ENCODE results near the gene LORICRIN. TPM values are rescaled to one million over a fixed set of nuclear protein-coding genes. Genes with fewer than 3 reads are reported as not detected.

The LORICRIN gene
- polyA plus RNA-seq, 2 of the 4 experiments (the other 2 are of a cell fraction): not detected

GRCh38 chr1:153213519-153213918 lies 46.0 kb upstream of the LORICRIN start:
- no peak overlapping the region for H3K4me3 ChIP-seq
- no peak overlapping the region for H3K27ac ChIP-seq
- CTCF ChIA-PET: interaction anchor here (0.8 to 3.8 kb wide), 4 partner anchors 10 to 342 kb away, joined by 3 to 21 read pairs (median 4); no protein-coding TSS in a partner anchor
- H3K4me2 ChIP-seq: no peak overlapping the region
- no peaks in the 10 kb centered on the region for H3K4me1 ChIP-seq
- TF ChIP-seq ZFP36 (IDR thresholded peaks at IDR 0.05; ENCODE audit: borderline replicate concordance, partially characterized antibody) (peak; percentile 29), E2F6 (IDR thresholded peaks at IDR 0.05; ENCODE audit: borderline replicate concordance, low read depth) (no peak), KDM1A (IDR thresholded peaks at IDR 0.05; ENCODE audit: low read depth) (no peak)
- POLR2A ChIA-PET: interaction anchor here (0.7 kb wide), 1 partner anchor 10 kb away, joined by 3 read pairs; no protein-coding TSS in a partner anchor
- ATAC-seq (no peak), FAIRE-seq (no peak), DNase-seq (ENCODE audit: low read depth in 1 of 2, low spot score in 1 of 2) (no peak)
- no peaks in the 10 kb centered on the region for H3K9me3 ChIP-seq
- 45% methylated on average over 4 of the region's 4 CpGs for WGBS (ENCODE audit: missing lambda C conversion rate)

DNA sequence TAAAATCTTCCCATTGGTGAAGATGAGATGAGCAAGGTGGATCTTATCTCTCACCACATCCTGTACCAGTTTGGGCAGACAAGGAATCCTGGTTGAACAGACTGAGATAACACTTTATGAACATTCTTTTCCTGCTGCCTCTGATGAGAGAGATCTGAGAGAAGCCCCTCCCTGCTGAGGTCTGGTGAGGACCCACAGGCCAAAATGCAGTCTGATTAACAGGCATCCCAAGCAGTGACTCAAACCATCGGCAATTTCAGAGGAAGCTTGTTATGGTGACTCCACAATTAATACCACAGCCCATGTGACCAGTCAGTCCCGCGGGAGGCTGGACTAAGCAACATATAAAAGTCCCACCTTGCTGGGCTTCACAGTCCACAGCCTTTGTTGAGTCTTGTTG lies 42.3 kb upstream of the LORICRIN start, which contains the start of gene PRR9:
Gene PRR9, plus strand, starts transcription at position 373 of the 400 bp plus-strand sequence. CDS start 561 bp downstream, outside the sequence.
- Histone ChIP-seq H3K4me3 (no peak within 1 kb of the TSS), H3K4me1 (no peaks in the 10 kb centered on the region), H3K4me2 (no peak within 1 kb of the TSS), H3K9me3 (no peaks in the 10 kb centered on the region), H3K27ac (no peak within 1 kb of the TSS)
- WGBS (ENCODE audit: missing lambda C conversion rate): 11% methylated on average over 3 of the region's 3 CpGs
- TF ChIP-seq, protein P1, sequence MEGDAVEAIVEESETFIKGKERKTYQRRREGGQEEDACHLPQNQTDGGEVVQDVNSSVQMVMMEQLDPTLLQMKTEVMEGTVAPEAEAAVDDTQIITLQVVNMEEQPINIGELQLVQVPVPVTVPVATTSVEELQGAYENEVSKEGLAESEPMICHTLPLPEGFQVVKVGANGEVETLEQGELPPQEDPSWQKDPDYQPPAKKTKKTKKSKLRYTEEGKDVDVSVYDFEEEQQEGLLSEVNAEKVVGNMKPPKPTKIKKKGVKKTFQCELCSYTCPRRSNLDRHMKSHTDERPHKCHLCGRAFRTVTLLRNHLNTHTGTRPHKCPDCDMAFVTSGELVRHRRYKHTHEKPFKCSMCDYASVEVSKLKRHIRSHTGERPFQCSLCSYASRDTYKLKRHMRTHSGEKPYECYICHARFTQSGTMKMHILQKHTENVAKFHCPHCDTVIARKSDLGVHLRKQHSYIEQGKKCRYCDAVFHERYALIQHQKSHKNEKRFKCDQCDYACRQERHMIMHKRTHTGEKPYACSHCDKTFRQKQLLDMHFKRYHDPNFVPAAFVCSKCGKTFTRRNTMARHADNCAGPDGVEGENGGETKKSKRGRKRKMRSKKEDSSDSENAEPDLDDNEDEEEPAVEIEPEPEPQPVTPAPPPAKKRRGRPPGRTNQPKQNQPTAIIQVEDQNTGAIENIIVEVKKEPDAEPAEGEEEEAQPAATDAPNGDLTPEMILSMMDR (IDR thresholded peaks at IDR 0.05): no peak
- no peak for TF ChIP-seq NPAS2 (CRISPR knock-in tag; IDR thresholded peaks at IDR 0.05; ENCODE audit: borderline replicate concordance)
- TF ChIP-seq PBX3 (IDR thresholded peaks at IDR 0.05): no peak
- TF ChIP-seq CBX8 (IDR thresholded peaks at IDR 0.05): no peak
- no peak for TF ChIP-seq CBX2 (IDR thresholded peaks at IDR 0.05; ENCODE audit: borderline replicate concordance, low read depth)
- TF ChIP-seq CHD4 (IDR thresholded peaks at IDR 0.05; ENCODE audit: borderline replicate concordance): no peak
- TF ChIP-seq ZNF302 (CRISPR knock-in tag; IDR thresholded peaks at IDR 0.05): no peak
- TF ChIP-seq POLR2AphosphoS2 (conservative IDR thresholded peaks at IDR 0.05; ENCODE audit: low read length): no peak
- TF ChIP-seq RARB (CRISPR knock-in tag; IDR thresholded peaks at IDR 0.05): no peak
- no peak for TF ChIP-seq KDM5A (IDR thresholded peaks at IDR 0.05)
- TF ChIP-seq ZSCAN20 (CRISPR knock-in tag; IDR thresholded peaks at IDR 0.05): no peak
- no peak for TF ChIP-seq RNF2 (IDR thresholded peaks at IDR 0.05; ENCODE audit: borderline replicate concordance, low read depth)
- no peak for TF ChIP-seq HEYL (CRISPR knock-in tag; IDR thresholded peaks at IDR 0.05)
- TF ChIP-seq ATOH8 (CRISPR knock-in tag; IDR thresholded peaks at IDR 0.05; ENCODE audit: low read depth): no peak
- TF ChIP-seq TFCP2L1 (CRISPR knock-in tag; IDR thresholded peaks at IDR 0.05): no peak
- FAIRE-seq (no peak), DNase-seq (ENCODE audit: low read depth in 1 of 2, low spot score in 1 of 2) (no peak), ATAC-seq (no peak)
- POLR2A ChIA-PET: no interaction called here
- CTCF ChIA-PET: no interaction called here

- POLR2A ChIA-PET: no interaction called here
- no peak overlapping the region for H3K27ac ChIP-seq
- WGBS (ENCODE audit: missing lambda C conversion rate): 0% methylated on average over 2 of the region's 2 CpGs
- DNase-seq (ENCODE audit: low read depth in 1 of 2, low spot score in 1 of 2): no peak
- no peak for FAIRE-seq
- no peaks in the 10 kb centered on the region for H3K4me1 ChIP-seq
- CTCF ChIA-PET: interaction anchor here (0.8 to 1.3 kb wide), 2 partner anchors 11 to 347 kb away, joined by 3 read pairs; no protein-coding TSS in a partner anchor
- no peak overlapping the region for H3K4me3 ChIP-seq
- no peak for ATAC-seq
- H3K4me2 ChIP-seq: no peak overlapping the region
- no peaks in the 10 kb centered on the region for H3K9me3 ChIP-seq
- TF ChIP-seq MAX (IDR thresholded peaks at IDR 0.05) (no peak), CHD4 (IDR thresholded peaks at IDR 0.05; ENCODE audit: borderline replicate concordance) (no peak), ZNF302 (CRISPR knock-in tag; IDR thresholded peaks at IDR 0.05) (no peak), KDM1A (IDR thresholded peaks at IDR 0.05; ENCODE audit: low read depth) (no peak), NFE2L2 (conservative IDR thresholded peaks at IDR 0.05; ENCODE audit: low read length) (no peak), PBX3 (IDR thresholded peaks at IDR 0.05) (no peak), RCOR1 (IDR thresholded peaks at IDR 0.05; ENCODE audit: low read depth, low read length) (no peak), KDM5A (IDR thresholded peaks at IDR 0.05) (no peak), RARB (CRISPR knock-in tag; IDR thresholded peaks at IDR 0.05) (no peak)
- TF ChIP-seq, protein P2, sequence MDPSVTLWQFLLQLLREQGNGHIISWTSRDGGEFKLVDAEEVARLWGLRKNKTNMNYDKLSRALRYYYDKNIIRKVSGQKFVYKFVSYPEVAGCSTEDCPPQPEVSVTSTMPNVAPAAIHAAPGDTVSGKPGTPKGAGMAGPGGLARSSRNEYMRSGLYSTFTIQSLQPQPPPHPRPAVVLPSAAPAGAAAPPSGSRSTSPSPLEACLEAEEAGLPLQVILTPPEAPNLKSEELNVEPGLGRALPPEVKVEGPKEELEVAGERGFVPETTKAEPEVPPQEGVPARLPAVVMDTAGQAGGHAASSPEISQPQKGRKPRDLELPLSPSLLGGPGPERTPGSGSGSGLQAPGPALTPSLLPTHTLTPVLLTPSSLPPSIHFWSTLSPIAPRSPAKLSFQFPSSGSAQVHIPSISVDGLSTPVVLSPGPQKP (IDR thresholded peaks at IDR 0.05; ENCODE audit: low read depth, low read length): no peak
- TF ChIP-seq, protein P1 (IDR thresholded peaks at IDR 0.05): no peak
Measured at GRCh38 chr1:153217744-153218416, 41.6 kb upstream of the LORICRIN start.

Measured in A549 (cell line).